PC-9 (cell line): ENCODE measurements around the gene C1QTNF1. TPM values are rescaled to one million over a fixed set of nuclear protein-coding genes. Genes with fewer than 3 reads are reported as not detected.

ENCODE experiments used
- BruUV-seq: library from RNA; stranded (reverse); fragments of 400-500 nt; replicated peaks from 2 replicates; lab custom pipeline; 2021; lab: Mats Ljungman, UMichigan
- CTCF ChIA-PET: fragments of 300-600 bp; sonication (Branson Sonifier 250); formaldehyde crosslinking; loops from one replicate; lab custom pipeline; 2022; ENCODE audit warnings: antibody characterized with exemption; lab: Charles Lee
- POLR2A ChIA-PET: fragments of 300-600 bp; sonication (Branson Sonifier 250); formaldehyde crosslinking; loops from one replicate; lab custom pipeline; 2022; ENCODE audit warnings: antibody characterized with exemption; ENCODE audit not compliant: unreplicated experiment; lab: Charles Lee
- DNase-seq, 2 experiments: peaks; one replicate each; pipeline versions ENCODE4 v3.0.0 to v3.0.0-alpha.2; 2015 to 2022; ENCODE audit warnings: mixed read lengths in 1 of 2
- H2AFZ ChIP-seq: fragments of 200-600 bp; sonication (generic); 2 replicates; pipeline ENCODE4 v1.8.1; 2017; ENCODE audit warnings: antibody characterized with exemption
- H3F3A ChIP-seq: fragments of 200-600 bp; sonication (generic); 2 replicates; pipeline ENCODE4 v1.8.1; 2017; ENCODE audit warnings: antibody characterized with exemption, mild to moderate bottlenecking, low read depth; ENCODE audit not compliant: insufficient read depth
- H3K27ac ChIP-seq: fragments of 200-600 bp; sonication (generic); 2 replicates; pipeline ENCODE4 v1.6.1; 2016; ENCODE audit warnings: mixed run types
- H3K27me3 ChIP-seq: fragments of 200-600 bp; sonication (generic); 2 replicates; pipeline ENCODE4 v1.6.1; 2016; ENCODE audit warnings: low read depth, mixed run types; ENCODE audit not compliant: insufficient read depth
- H3K36me3 ChIP-seq: fragments of 200-600 bp; sonication (generic); 2 replicates; pipeline ENCODE4 v1.6.1; 2016; ENCODE audit warnings: low read depth, mixed run types
- H3K4me1 ChIP-seq: fragments of 200-600 bp; sonication (generic); replicated peaks from 2 replicates; pipeline ENCODE4 v1.6.1; 2016; ENCODE audit warnings: mixed run types; ENCODE audit not compliant: insufficient read depth
- H3K4me2 ChIP-seq: fragments of 200-600 bp; sonication (generic); 2 replicates; pipeline ENCODE4 v1.6.1; 2017; ENCODE audit warnings: mixed run types
- H3K4me3 ChIP-seq: fragments of 200-600 bp; sonication (generic); 2 replicates; pipeline ENCODE4 v1.6.1; 2016; ENCODE audit warnings: mixed run types
- H3K79me2 ChIP-seq: fragments of 200-600 bp; sonication (generic); 2 replicates; pipeline ENCODE4 v1.6.1; 2017; ENCODE audit warnings: low read depth, mixed run types
- H3K9me2 ChIP-seq: fragments of 200-600 bp; sonication (generic); 2 replicates; pipeline ENCODE4 v1.8.1; 2017; ENCODE audit warnings: mild to moderate bottlenecking; ENCODE audit not compliant: insufficient read depth
- H3K9me3 ChIP-seq: fragments of 200-600 bp; sonication (generic); 2 replicates; pipeline ENCODE4 v1.8.1; 2016; ENCODE audit warnings: low read depth; ENCODE audit not compliant: insufficient read depth
- H4K20me1 ChIP-seq: fragments of 200-600 bp; sonication (generic); 2 replicates; pipeline ENCODE4 v1.8.1; 2017; ENCODE audit not compliant: insufficient read depth
- CTCF ChIP-seq: fragments of 200-600 bp; sonication (generic); conservative IDR thresholded peaks from 2 replicates; pipeline ENCODE4 v1.6.1; 2017; ENCODE audit warnings: mixed run types, antibody characterized with exemption, mild to moderate bottlenecking, moderate library complexity
- EZH2 ChIP-seq: fragments of 200-600 bp; sonication (generic); IDR thresholded peaks from 2 replicates; pipeline ENCODE4 v1.8.0; 2017; ENCODE audit warnings: antibody characterized with exemption, low read depth
- intact Hi-C: fragments of 100-400 bp; cut with micrococcal nuclease; formaldehyde crosslinking; loops from one replicate; pipeline ENCODE4 v1.10.0; 2022; ENCODE audit not compliant: unreplicated experiment
- total RNA-seq: library from RNA; stranded (reverse); gene quantifications from 2 replicates; pipeline ENCODE4 v1.2.3, GENCODE V29; 2021

Gene C1QTNF1
- total RNA-seq, 1 experiment from 2014 or later: 3.4 TPM

- intact Hi-C loops: loop anchor here (2.0 kb wide), 1 partner anchor 22 kb away; no protein-coding TSS in a partner anchor
- H3K27ac ChIP-seq: peak overlapping the region; percentile 64
- H3K9me2 ChIP-seq: no peaks in the 10 kb centered on the region
- H2AFZ ChIP-seq: no peak overlapping the region
- ChIA-PET POLR2A (interaction anchor here (0.5 to 1.1 kb wide), 6 partner anchors 10 to 898 kb away, joined by 3 to 15 read pairs (median 3); partner anchors contain the start of gene TMC6), CTCF (interaction anchor here (0.6 to 1.8 kb wide), 8 partner anchors 9 to 126 kb away, joined by 3 to 19 read pairs (median 6); no protein-coding TSS in a partner anchor)
- H3K36me3 ChIP-seq: no peaks in the 10 kb centered on the region
- no peaks in the 10 kb centered on the region for H3K9me3 ChIP-seq
- peak; percentile 66 to 73 for DNase-seq
- H4K20me1 ChIP-seq: no peaks in the 10 kb centered on the region
- BruUV-seq: no TSS peak
- no peak for TF ChIP-seq CTCF
- TF ChIP-seq EZH2: no peak
- peaks cover 37% of the 10 kb centered on the region for H3K4me1 ChIP-seq
- no peaks in the 10 kb centered on the region for H3K27me3 ChIP-seq
- H3F3A ChIP-seq: 0 out of 2 replicates have a peak, but pooled peaks cover 6% of the 10 kb centered on the region
- H3K79me2 ChIP-seq: no peaks in the 10 kb centered on the region
- H3K4me2 ChIP-seq: peak overlapping the region; percentile 88
- H3K4me3 ChIP-seq: peak overlapping the region; percentile 39; the same call in 1 of the 2 replicates
These were observed 2.7 kb downstream of the C1QTNF1 start for GRCh38 chr17:79026376-79027273.

- Histone ChIP-seq H3K4me2 (peak overlapping the region; percentile 88), H3F3A (0 out of 2 replicates have a peak, but pooled peaks cover 6% of the 10 kb centered on the region), H3K4me3 (no peak overlapping the region; the same call in 1 of the 2 replicates), H3K36me3 (no peaks in the 10 kb centered on the region), H3K79me2 (no peaks in the 10 kb centered on the region), H3K9me3 (no peaks in the 10 kb centered on the region), H3K9me2 (no peaks in the 10 kb centered on the region), H3K27me3 (no peaks in the 10 kb centered on the region), H2AFZ (no peak overlapping the region), H3K27ac (peak overlapping the region; percentile 64; the same call in 1 of the 2 replicates), H3K4me1 (peaks cover 37% of the 10 kb centered on the region), H4K20me1 (no peaks in the 10 kb centered on the region)
- ChIA-PET POLR2A (interaction anchor here (0.7 to 1.1 kb wide), 2 partner anchors 22 to 31 kb away, joined by 3 read pairs; no protein-coding TSS in a partner anchor), CTCF (interaction anchor here (0.5 to 1.8 kb wide), 3 partner anchors 10 to 125 kb away, joined by 3 to 10 read pairs (median 9); no protein-coding TSS in a partner anchor)
- no TSS peak for BruUV-seq
- TF ChIP-seq EZH2: no peak
- intact Hi-C loops: loop anchor here (2.0 kb wide), 1 partner anchor 23 kb away; no protein-coding TSS in a partner anchor
- DNase-seq: no peak
These were observed 3.4 kb downstream of the C1QTNF1 start for GRCh38 chr17:79027274-79027924.

- BruUV-seq: no TSS peak
- peak in 1 of 2 experiments; percentile 35 for DNase-seq
- intact Hi-C loops: loop anchor here (2.0 kb wide), 1 partner anchor 23 kb away; no protein-coding TSS in a partner anchor
- peaks cover 37% of the 10 kb centered on the region for H3K4me1 ChIP-seq
- POLR2A ChIA-PET: no interaction called here
- no peaks in the 10 kb centered on the region for H3K9me3 ChIP-seq
- H3K9me2 ChIP-seq: no peaks in the 10 kb centered on the region
- H3K79me2 ChIP-seq: no peaks in the 10 kb centered on the region
- no peaks in the 10 kb centered on the region for H3K27me3 ChIP-seq
- no peaks in the 10 kb centered on the region for H4K20me1 ChIP-seq
- CTCF ChIA-PET: interaction anchor here (0.5 to 0.7 kb wide), 2 partner anchors 10 to 42 kb away, joined by 3 to 9 read pairs; no protein-coding TSS in a partner anchor
- no peak overlapping the region for H3K4me2 ChIP-seq
- TF ChIP-seq EZH2: no peak
- no peak for TF ChIP-seq CTCF
- no peak overlapping the region for H3K27ac ChIP-seq
- H2AFZ ChIP-seq: no peak overlapping the region
- 0 out of 2 replicates have a peak, but pooled peaks cover 6% of the 10 kb centered on the region for H3F3A ChIP-seq
- H3K4me3 ChIP-seq: no peak overlapping the region
- H3K36me3 ChIP-seq: no peaks in the 10 kb centered on the region
These were observed 4.0 kb downstream of the C1QTNF1 start for GRCh38 chr17:79027925-79028491.
